ENCODE measurements around the gene TOR3A. TPM values are rescaled to one million over a fixed set of nuclear protein-coding genes. Genes with fewer than 3 reads are reported as not detected.

The TOR3A gene
- total and polyA plus RNA-seq, 10 of the 15 experiments (the other 5 are each of a cell fraction or from before 2014, with no cell fraction given) = 8.6 to 87.9 (median 46.3) TPM

GRCh38 chr1:179090923-179091322, 9.1 kb downstream of the TOR3A start:
- Histone ChIP-seq H3K79me2 (ENCODE audit: control insufficient read depth, insufficient read depth, low read length) (peaks cover 10% of the 10 kb centered on the region), H3K27me3 (replicated peaks in 1 of 2; ENCODE audit: control insufficient read depth in 2 of 2, insufficient read depth in 2 of 2, low read length in 1 of 2) (no peaks in the 10 kb centered on the region), H2AFZ (ENCODE audit: control insufficient read depth, low read depth, low read length) (no peak overlapping the region), H3K9me3 (replicated peaks; ENCODE audit: control insufficient read depth, insufficient read depth, low read length) (no peaks in the 10 kb centered on the region), H4K20me1 (ENCODE audit: control insufficient read depth, insufficient read depth) (no peaks in the 10 kb centered on the region), H3K4me2 (ENCODE audit: control insufficient read depth, insufficient read depth) (no peak overlapping the region), H3K9ac (ENCODE audit: control insufficient read depth, insufficient read depth, low read length) (no peak overlapping the region), H3K36me3 (ENCODE audit: control insufficient read depth in 2 of 2, insufficient read depth in 2 of 2, low read length in 1 of 2) (peaks cover 29 to 35% of the 10 kb centered on the region in 2 experiments), H3K4me1 (ENCODE audit: control insufficient read depth, insufficient read depth, low read length) (peaks cover 19% of the 10 kb centered on the region), H3K4me3 (no peak overlapping the region), H3K27ac (ENCODE audit: control insufficient read depth, insufficient read depth) (no peak overlapping the region)
- DNase-seq (ENCODE audit: low read depth, low spot score) (no peak), FAIRE-seq (no peak), ATAC-seq (no peak)
- no peak for TF ChIP-seq TBL1XR1 (IDR thresholded peaks at IDR 0.05; ENCODE audit: low read depth, low read length)
- TF ChIP-seq NBN (IDR thresholded peaks at IDR 0.05) = no peak
- no peak for TF ChIP-seq CHD1 (IDR thresholded peaks at IDR 0.05; ENCODE audit: low read depth, low read length)
- no peak for TF ChIP-seq ZBTB11 (CRISPR knock-in tag; IDR thresholded peaks at IDR 0.05)
- TF ChIP-seq TARDBP (IDR thresholded peaks at IDR 0.05; ENCODE audit: borderline replicate concordance) = no peak
- TF ChIP-seq NKRF (conservative IDR thresholded peaks at IDR 0.05) = no peak
- ChIA-PET POLR2A (interaction anchor here (0.6 to 0.9 kb wide), 2 partner anchors 63 to 135 kb away, joined by 3 to 6 read pairs; no protein-coding TSS in a partner anchor), SMC1A (ENCODE audit: uncharacterized antibody, unreplicated experiment) (interaction anchor here (1.4 kb wide), 1 partner anchor 10 kb away, joined by 3 read pairs; no protein-coding TSS in a partner anchor), RAD21 (ENCODE audit: unreplicated experiment) (interaction anchor here (1.2 kb wide), 1 partner anchor 279 kb away, joined by 3 read pairs; no protein-coding TSS in a partner anchor), CTCF (interaction anchor here (0.9 kb wide), 1 partner anchor 30 kb away, joined by 3 read pairs; no protein-coding TSS in a partner anchor)
- WGBS (ENCODE audit: insufficient coverage, insufficient replicate concordance, low lambda C conversion rate, missing lambda C conversion rate) = 95% methylated on average over 4 of the region's 4 CpGs
- BruUV-seq (replicated peaks) = no TSS peak
- in situ Hi-C loops (cut with MboI) = loop anchor here (25.0 kb wide), 1 partner anchor 721 kb away; no protein-coding TSS in a partner anchor
- intact Hi-C loops (cut with micrococcal nuclease; ENCODE audit: unreplicated experiment) = no loop called here
